CD4-positive, CD25-positive, alpha-beta regulatory T cell (primary cell): ENCODE results near the gene FERMT1. TPM values are rescaled to one million over a fixed set of nuclear protein-coding genes. Genes with fewer than 3 reads are reported as not detected.
"Not testable (repeated sequence)": the region's sequence is repeated elsewhere in the genome, so short reads cannot be mapped to it uniquely, and the experiment has no call there.

Experiments used
- ATAC-seq, 2 donors: fragments of 150-1000 bp; cut with Tn5 transposase; one replicate each; pipeline ENCODE4 v1.10.0; 2021; ENCODE audit warnings: low read depth in 2 of 2, moderate number of reproducible peaks in 2 of 2, moderate library complexity in 1 of 2
- DNase-seq, 3 donors: peaks; one replicate each; pipeline versions ENCODE4 v3.0.0 to v3.0.0-alpha.2; 2012 to 2022; ENCODE audit warnings: mixed read lengths in 1 of 3
- H3K27ac ChIP-seq: one replicate; pipeline ENCODE4 v1.7.0; 2013; ENCODE audit warnings: mild to moderate bottlenecking, low read length; ENCODE audit not compliant: insufficient read depth, poor library complexity, severe bottlenecking
- H3K27me3 ChIP-seq: one replicate; pipeline ENCODE4 v1.7.0; 2013; ENCODE audit warnings: low read length; ENCODE audit not compliant: control insufficient read depth, insufficient read depth
- H3K36me3 ChIP-seq: one replicate; pipeline ENCODE4 v1.7.0; 2013; ENCODE audit warnings: mild to moderate bottlenecking, low read length, moderate library complexity; ENCODE audit not compliant: control insufficient read depth, insufficient read depth
- H3K4me1 ChIP-seq: 2 replicates; pipeline ENCODE4 v1.7.0; 2013; ENCODE audit warnings: mild to moderate bottlenecking, low read length; ENCODE audit not compliant: insufficient read depth, control insufficient read depth, poor library complexity, severe bottlenecking
- H3K4me3 ChIP-seq: one replicate; pipeline ENCODE4 v1.7.0; 2013; ENCODE audit warnings: low read depth, mild to moderate bottlenecking, low read length, moderate library complexity
- H3K9me3 ChIP-seq, 2 experiments: 1 replicate in 1 of 2; 2 replicates in 1 of 2; pipeline ENCODE4 v1.7.0; 2013; ENCODE audit warnings: low read length in 2 of 2, mild to moderate bottlenecking in 1 of 2, moderate library complexity in 1 of 2; ENCODE audit not compliant: control insufficient read depth in 2 of 2
- H3K27ac Mint-ChIP-seq, 3 donors: one replicate each; pipeline ENCODE4 v1.8.0; 2020 to 2022; ENCODE audit warnings: mild to moderate bottlenecking in 3 of 3, mixed read lengths in 3 of 3, moderate library complexity in 2 of 3
- H3K27me3 Mint-ChIP-seq: one replicate; pipeline ENCODE4 v1.8.0; 2022; ENCODE audit warnings: mild to moderate bottlenecking, mixed read lengths
- H3K36me3 Mint-ChIP-seq: one replicate; pipeline ENCODE4 v1.8.0; 2020; ENCODE audit warnings: mixed read lengths
- H3K4me1 Mint-ChIP-seq, 4 donors: one replicate each; pipeline ENCODE4 v1.8.0; 2020 to 2022; ENCODE audit warnings: mixed read lengths in 4 of 4, mild to moderate bottlenecking in 1 of 4
- H3K4me3 Mint-ChIP-seq, 4 donors: one replicate each; pipeline ENCODE4 v1.8.0; 2020 to 2022; ENCODE audit warnings: mild to moderate bottlenecking in 4 of 4, mixed read lengths in 4 of 4, moderate library complexity in 3 of 4
- H3K9me3 Mint-ChIP-seq, 7 donors: one replicate each; pipeline ENCODE4 v1.8.0; 2020 to 2022; ENCODE audit warnings: mixed read lengths in 7 of 7, mild to moderate bottlenecking in 3 of 7, moderate library complexity in 2 of 7
- polyA plus RNA-seq, 4 donors: library from polyadenylated mRNA; unstranded; fragments of 300-500 nt; fragmentation: Illumina TruSeq; gene quantifications; one replicate each; pipeline ENCODE4 v1.2.3, GENCODE V29; 2021
- total RNA-seq: library from RNA; stranded (reverse); gene quantifications from one replicate; pipeline ENCODE4 v1.2.3, GENCODE V29; 2022

Gene FERMT1
- total and polyA plus RNA-seq, 5 donors from 2014 or later, result not detected

DNA sequence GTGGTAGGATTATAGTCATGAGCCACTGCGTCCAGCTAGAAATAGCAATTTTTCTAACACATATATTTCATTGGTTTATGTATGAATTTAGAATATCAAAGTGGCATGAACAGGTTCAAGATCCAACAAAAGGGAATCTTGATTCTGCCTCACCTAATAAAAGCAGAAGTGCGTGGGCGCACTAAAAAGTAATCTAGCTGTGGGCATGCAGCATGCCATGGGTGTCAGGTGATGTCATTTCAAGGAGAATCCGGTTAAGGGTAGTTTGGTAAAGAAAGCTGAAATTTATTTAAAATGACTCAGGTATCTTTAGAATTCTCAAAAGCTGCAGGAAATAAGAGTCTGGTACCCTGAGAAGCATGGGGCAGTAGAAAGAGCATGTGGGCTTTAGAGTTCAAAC is 86.6 kb downstream of the FERMT1 start:
- Mint-ChIP-seq H3K9me3 (no peaks in the 10 kb centered on the region), H3K4me3 (no peak overlapping the region), H3K36me3 (peaks cover 56% of the 10 kb centered on the region), H3K27ac (no peak overlapping the region), H3K4me1 (peaks cover 0 to 10% (median 6%) of the 10 kb centered on the region in 4 donors), H3K27me3 (no peaks in the 10 kb centered on the region)
- Histone ChIP-seq H3K27me3 (no peaks in the 10 kb centered on the region), H3K27ac (no peak overlapping the region), H3K36me3 (peaks cover 70% of the 10 kb centered on the region), H3K4me3 (no peak overlapping the region), H3K4me1 (no peaks in the 10 kb centered on the region), H3K9me3 (no peaks in the 10 kb centered on the region)
- DNase-seq (no peak), ATAC-seq (no peak)

DNA sequence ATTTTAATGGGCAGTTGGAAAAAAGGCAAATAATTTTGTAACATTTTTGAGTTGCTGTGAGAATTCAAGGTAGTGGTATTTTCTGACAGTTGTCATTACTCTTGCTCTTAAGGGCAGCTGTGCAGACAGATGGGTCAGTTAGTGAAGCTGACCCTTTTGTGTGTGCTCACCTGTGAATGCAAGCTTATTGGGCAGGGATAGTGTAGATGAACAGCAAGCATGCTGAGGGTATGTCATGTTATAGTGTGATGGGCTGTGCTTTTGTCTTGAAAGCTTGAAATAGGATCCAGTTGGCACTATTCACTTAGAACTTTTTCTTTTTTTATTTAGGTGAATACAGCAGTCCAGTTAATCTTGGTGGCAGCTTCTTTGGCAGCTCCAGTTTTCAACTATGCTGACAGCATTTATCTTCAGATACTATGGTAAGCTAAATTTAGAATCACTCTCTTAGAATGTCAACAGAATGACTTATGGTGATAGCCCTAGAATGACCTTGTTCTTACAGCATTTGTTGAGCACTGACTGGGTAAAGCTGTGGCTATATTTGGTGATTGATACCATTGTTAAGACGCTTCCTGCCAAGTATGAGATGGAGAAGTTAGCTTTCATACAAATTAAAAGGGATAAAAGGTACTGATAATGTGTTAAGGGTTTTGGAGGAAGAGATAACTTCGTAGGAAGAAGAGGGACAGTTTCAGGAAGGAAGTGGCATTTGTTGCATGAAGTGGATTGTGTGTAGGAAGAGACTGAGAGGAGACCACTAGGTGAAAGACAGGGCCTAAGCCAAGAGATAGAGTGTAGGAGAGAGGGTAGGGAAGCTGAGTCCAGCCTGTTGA is 88.5 kb downstream of the FERMT1 start:
- ATAC-seq (no peak), DNase-seq (no peak)
- Histone ChIP-seq H3K27me3 (no peaks in the 10 kb centered on the region), H3K27ac (no peak overlapping the region), H3K36me3 (peaks cover 53% of the 10 kb centered on the region), H3K4me1 (no peaks in the 10 kb centered on the region), H3K4me3 (no peak overlapping the region), H3K9me3 (no peaks in the 10 kb centered on the region)
- H3K27ac Mint-ChIP-seq, result peak overlapping the region; percentile 0 to 82 (median 19)
- no peaks in the 10 kb centered on the region for H3K9me3 Mint-ChIP-seq
- peaks cover 44% of the 10 kb centered on the region for H3K36me3 Mint-ChIP-seq
- no peaks in the 10 kb centered on the region for H3K27me3 Mint-ChIP-seq
- no peak overlapping the region for H3K4me3 Mint-ChIP-seq
- H3K4me1 Mint-ChIP-seq, result peaks cover 7 to 15% (median 14%) of the 10 kb centered on the region in 4 donors

DNA sequence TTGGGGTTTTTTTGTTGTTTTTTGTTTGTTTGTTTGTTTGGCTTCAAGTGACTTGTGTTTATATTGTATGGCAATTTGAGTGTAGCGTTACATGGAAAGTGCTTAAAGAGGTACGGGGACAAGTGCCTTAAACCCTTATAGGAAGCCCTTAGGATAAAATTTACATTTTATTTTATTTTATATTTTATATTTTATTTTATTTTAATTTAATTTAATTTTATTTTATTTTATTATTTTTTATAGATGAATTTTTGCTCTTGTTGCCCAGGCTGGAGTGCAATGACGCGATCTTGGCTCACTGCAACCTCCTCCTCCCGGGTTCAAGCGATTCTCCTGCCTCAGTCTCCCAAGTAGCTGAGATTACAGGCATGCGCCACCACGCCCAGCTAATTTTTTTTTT is 89.9 kb downstream of the FERMT1 start:
- Mint-ChIP-seq H3K36me3 (peaks cover 33% of the 10 kb centered on the region), H3K27ac (peak overlapping the region in 1 of 3 donors; percentile 57), H3K4me1 (peaks cover 7 to 18% (median 16%) of the 10 kb centered on the region in 4 donors)
- not testable (repeated sequence) for H3K4me3 Mint-ChIP-seq, DNase-seq, H3K27me3 Mint-ChIP-seq, H3K4me1 ChIP-seq, H3K9me3 Mint-ChIP-seq, H3K27ac ChIP-seq, H3K4me3 ChIP-seq, H3K27me3 ChIP-seq, H3K9me3 ChIP-seq, ATAC-seq
- H3K36me3 ChIP-seq, result peaks cover 41% of the 10 kb centered on the region

DNA sequence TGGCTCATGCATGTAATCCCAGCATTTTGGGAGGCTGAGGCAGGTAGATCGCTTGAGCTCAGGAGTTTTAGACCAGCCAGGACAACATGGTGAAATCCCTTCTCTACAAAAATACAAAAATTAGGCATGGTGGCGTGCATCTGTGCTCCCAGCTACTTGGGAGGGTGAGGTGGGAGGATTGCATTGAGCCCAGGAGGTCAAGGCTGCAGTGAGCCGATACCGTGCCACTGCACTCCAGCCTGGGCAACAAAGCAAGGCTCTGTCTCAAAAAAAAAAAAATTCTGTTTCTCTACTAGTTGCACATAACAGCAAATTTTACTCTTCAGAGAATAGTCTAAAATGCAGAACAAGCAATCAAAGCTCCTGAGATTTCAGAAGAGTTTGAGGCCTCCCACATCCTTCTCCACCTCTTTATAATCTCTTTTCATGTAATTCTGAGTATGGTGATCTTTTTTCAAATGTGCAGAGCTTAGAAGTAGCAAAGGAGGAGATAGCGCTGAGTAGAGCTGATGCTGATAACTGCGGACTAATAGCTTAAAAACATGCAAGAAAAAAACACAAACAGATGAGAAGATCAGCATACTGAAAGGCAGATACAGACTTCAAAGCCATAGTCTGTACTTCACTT is 92.3 kb downstream of the FERMT1 start:
- peaks cover 7 to 29% (median 21%) of the 10 kb centered on the region in 4 donors for H3K4me1 Mint-ChIP-seq
- peak overlapping the region in 2 of 3 donors; percentile 0 to 2 for H3K27ac Mint-ChIP-seq

DNA sequence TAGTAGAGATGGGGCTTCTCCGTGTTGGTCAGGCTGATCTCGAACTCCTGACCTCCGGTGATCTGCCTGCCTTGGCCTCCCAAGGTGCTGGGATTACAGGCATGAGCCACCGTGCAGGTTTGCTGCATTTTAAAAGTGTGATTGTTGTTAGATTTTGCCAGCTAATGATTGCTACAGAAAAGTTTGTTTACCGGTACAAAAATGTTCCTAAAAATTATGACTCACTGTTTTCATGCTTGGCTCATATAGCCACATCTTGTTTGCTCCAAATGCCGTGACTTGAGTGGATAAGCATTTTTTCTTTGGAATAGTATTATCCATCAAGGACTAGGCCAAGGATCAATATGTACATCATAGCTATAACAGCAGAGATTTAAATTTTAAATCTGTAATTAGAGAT is 93.3 kb downstream of the FERMT1 start:
- Histone ChIP-seq H3K4me1 (no peaks in the 10 kb centered on the region), H3K27me3 (no peaks in the 10 kb centered on the region), H3K36me3 (peaks cover 23% of the 10 kb centered on the region), H3K9me3 (no peaks in the 10 kb centered on the region), H3K4me3 (no peak overlapping the region), H3K27ac (no peak overlapping the region)
- H3K27me3 Mint-ChIP-seq, result no peaks in the 10 kb centered on the region
- H3K9me3 Mint-ChIP-seq, result peaks cover 0 to 2% (median 0%) of the 10 kb centered on the region in 7 donors
- H3K36me3 Mint-ChIP-seq, result peaks cover 38% of the 10 kb centered on the region
- ATAC-seq (no peak), DNase-seq (no peak)
- H3K27ac Mint-ChIP-seq, result no peak overlapping the region
- no peak overlapping the region for H3K4me3 Mint-ChIP-seq
- peaks cover 7 to 30% (median 20%) of the 10 kb centered on the region in 4 donors for H3K4me1 Mint-ChIP-seq

More for the DNA sequence above, 92.3 kb downstream of the FERMT1 start:
- peak overlapping the region in 1 of 4 donors; percentile 49 for H3K4me3 Mint-ChIP-seq
- DNase-seq (peak in 1 of 3 donors; percentile 1), ATAC-seq (no peak)
- no peaks in the 10 kb centered on the region for H3K9me3 ChIP-seq
- no peaks in the 10 kb centered on the region for H3K27me3 ChIP-seq
- H3K36me3 ChIP-seq, result peaks cover 22% of the 10 kb centered on the region
- H3K4me1 ChIP-seq, result no peaks in the 10 kb centered on the region
- no peaks in the 10 kb centered on the region for H3K9me3 Mint-ChIP-seq
- H3K27ac ChIP-seq, result no peak overlapping the region
- no peaks in the 10 kb centered on the region for H3K27me3 Mint-ChIP-seq
- peaks cover 32% of the 10 kb centered on the region for H3K36me3 Mint-ChIP-seq
- no peak overlapping the region for H3K4me3 ChIP-seq

DNA sequence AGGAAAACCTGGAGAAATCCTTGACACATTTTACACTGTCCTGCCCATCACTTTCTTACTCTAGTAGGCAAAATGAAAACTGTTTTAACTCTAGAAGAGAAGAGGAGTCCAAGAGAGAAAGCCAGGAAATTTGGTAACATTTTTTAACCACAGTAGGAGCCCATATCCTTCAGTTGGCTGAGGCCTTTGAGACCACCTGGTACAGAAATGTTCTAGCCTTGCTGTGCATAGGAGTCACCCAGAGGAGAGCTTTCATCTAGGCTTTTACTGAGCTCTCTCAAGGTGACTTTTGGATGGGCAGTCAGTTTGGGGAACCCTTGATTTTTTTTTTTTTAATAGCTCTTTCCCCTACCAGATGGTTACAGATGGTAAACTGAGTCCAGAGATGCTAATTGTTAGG is 94.0 kb downstream of the FERMT1 start:
- ATAC-seq, result no peak
- Histone ChIP-seq H3K4me1 (no peaks in the 10 kb centered on the region), H3K27me3 (no peaks in the 10 kb centered on the region), H3K27ac (no peak overlapping the region), H3K36me3 (peaks cover 23% of the 10 kb centered on the region), H3K9me3 (no peaks in the 10 kb centered on the region), H3K4me3 (no peak overlapping the region)
- Mint-ChIP-seq H3K27ac (no peak overlapping the region), H3K9me3 (peaks cover 0 to 2% (median 0%) of the 10 kb centered on the region in 7 donors), H3K27me3 (no peaks in the 10 kb centered on the region), H3K36me3 (peaks cover 37% of the 10 kb centered on the region), H3K4me1 (peaks cover 7 to 28% (median 17%) of the 10 kb centered on the region in 4 donors), H3K4me3 (no peak overlapping the region)
- no peak for DNase-seq

DNA sequence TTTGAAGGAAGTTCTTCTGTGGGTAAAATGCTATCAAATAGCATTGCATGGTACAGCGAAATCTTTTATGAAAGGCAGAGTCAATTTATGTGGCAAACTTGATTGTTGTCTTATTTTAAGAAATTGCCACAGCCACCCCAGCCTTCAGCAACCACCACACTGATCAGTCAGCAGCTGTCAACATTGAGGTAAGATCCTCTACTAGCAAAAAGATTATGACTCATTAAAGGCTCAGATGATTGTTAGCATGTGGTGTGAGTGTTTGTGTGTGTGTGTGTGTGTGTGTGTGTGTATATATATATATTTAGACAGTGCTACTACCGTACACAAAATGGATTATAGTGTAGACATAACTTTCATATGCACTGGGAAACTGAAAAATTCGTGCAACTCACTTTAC is 96.8 kb downstream of the FERMT1 start:
- H3K27me3 ChIP-seq, result no peaks in the 10 kb centered on the region
- Mint-ChIP-seq H3K9me3 (peaks cover 0 to 4% (median 0%) of the 10 kb centered on the region in 7 donors), H3K4me3 (no peak overlapping the region), H3K4me1 (peaks cover 5 to 31% (median 16%) of the 10 kb centered on the region in 4 donors), H3K36me3 (peaks cover 43% of the 10 kb centered on the region), H3K27ac (no peak overlapping the region), H3K27me3 (no peaks in the 10 kb centered on the region)
- ATAC-seq (no peak), DNase-seq (no peak)
- H3K4me1 ChIP-seq, result no peaks in the 10 kb centered on the region
- no peak overlapping the region for H3K4me3 ChIP-seq
- no peak overlapping the region for H3K27ac ChIP-seq
- H3K36me3 ChIP-seq, result peaks cover 27% of the 10 kb centered on the region
- no peaks in the 10 kb centered on the region for H3K9me3 ChIP-seq
